Spleen (tissue), 7 donors: ENCODE data around the gene KIF7.

Experiments
- CTCF ChIP-seq, 11 experiments: fragments of 200-600 bp in 7 of 11; fragments of 450-650 bp in 4 of 11; sonication (generic) in 4 of 11; IDR thresholded peaks in 8 of 11; conservative IDR thresholded peaks in 3 of 11; 1 replicate in 7 of 11; 2 replicates in 4 of 11; pipeline versions ENCODE4 v1.4.0 to v1.8.0; 2016 to 2021; ENCODE audit warnings: antibody characterized with exemption in 11 of 11, inconsistent platforms in 4 of 11, mild to moderate bottlenecking in 1 of 11
- POLR2A ChIP-seq, 3 donors: fragments of 450-650 bp; IDR thresholded peaks; one replicate each; pipeline ENCODE4 v1.5.1; 2017; ENCODE audit warnings: antibody characterized with exemption in 3 of 3, mild to moderate bottlenecking in 1 of 3
- POLR2AphosphoS5 ChIP-seq, 3 donors: sonication (generic); formaldehyde crosslinking; IDR thresholded peaks; one replicate each; pipeline ENCODE4 v1.5.1; 2017; ENCODE audit warnings: antibody characterized with exemption in 3 of 3
- donor health status: DM: no; HTN: no; CAD: no; lungs with moderate emphysema.
- donor health status: DM: no; HTN: no; CAD: no.
- donor health status: DM: no; HTN: no; CAD: no.

DNA sequence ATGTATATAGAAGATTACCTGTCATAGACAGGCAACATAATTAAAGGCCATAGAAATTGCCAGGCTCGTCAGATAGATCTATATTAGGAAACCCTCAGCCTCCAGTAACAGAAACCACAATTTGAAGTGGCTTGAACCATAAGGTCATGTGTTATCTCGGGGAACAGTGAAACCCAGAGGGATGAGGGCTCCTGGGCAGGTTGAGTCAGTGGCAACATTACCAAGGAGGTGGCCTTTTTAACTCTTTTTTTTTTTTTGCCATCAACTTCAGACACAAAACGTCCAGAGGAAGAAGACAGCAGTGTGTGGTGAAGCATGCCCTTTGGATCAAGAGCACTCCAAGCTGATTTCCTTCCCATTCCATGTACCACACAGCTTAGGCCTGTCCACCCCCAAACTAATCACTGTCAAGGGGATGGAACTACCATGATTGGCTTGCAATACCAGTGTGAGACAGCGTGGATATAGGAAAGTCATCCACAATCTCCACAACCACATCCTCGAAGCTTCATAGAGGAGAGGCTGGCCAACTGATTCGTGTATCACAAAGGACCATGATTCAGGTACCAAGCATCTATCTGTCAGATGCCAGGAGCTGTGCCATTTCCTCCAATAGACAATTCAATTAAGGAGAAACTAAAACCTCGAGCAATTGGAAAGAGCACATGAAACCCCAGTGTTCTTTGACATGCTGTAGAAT is 999 bp upstream of the KIF7 start:
- TF ChIP-seq CTCF (IDR thresholded peaks at IDR 0.05 in 8 of 11, conservative IDR thresholded peaks at IDR 0.05 in 3 of 11), result no peak
- TF ChIP-seq POLR2AphosphoS5 (IDR thresholded peaks at IDR 0.05), result no peak
- TF ChIP-seq POLR2A (IDR thresholded peaks at IDR 0.05), result no peak
